ENCODE data around the gene PLAAT2.
"Not testable (repeated sequence)": the region's sequence is repeated elsewhere in the genome, so short reads cannot be mapped to it uniquely, and the experiment has no call there.

Gene PLAAT2

GRCh38 chr11:63534076-63534475 is 29.1 kb downstream of the PLAAT2 start:
- Histone ChIP-seq H3K4me3 (IDR thresholded peaks at IDR 0.05; ENCODE audit: insufficient read depth, low read depth, low read length) (no peak overlapping the region), H3K36me3 (ENCODE audit: insufficient read depth) (no peaks in the 10 kb centered on the region), H3K27me3 (ENCODE audit: insufficient read depth, low read depth) (no peaks in the 10 kb centered on the region), H2AFZ (ENCODE audit: low read depth) (peak overlapping the region; percentile 11; the same call in 1 of the 2 replicates), H3K27ac (peak overlapping the region; percentile 80), H3K4me2 (peak overlapping the region; percentile 90), H3K4me1 (ENCODE audit: low read depth, poor library complexity, severe bottlenecking) (peaks cover 88% of the 10 kb centered on the region), H3K79me2 (ENCODE audit: insufficient read depth, low read depth) (no peaks in the 10 kb centered on the region), H4K20me1 (ENCODE audit: insufficient read depth) (no peaks in the 10 kb centered on the region), H3K9ac (peak overlapping the region; percentile 48; the same call in 1 of the 2 replicates)
- TF ChIP-seq CTCF (conservative IDR thresholded peaks at IDR 0.05; ENCODE audit: low read depth, low read length), result no peak

- Histone ChIP-seq H3K4me1 (ENCODE audit: low read depth, poor library complexity, severe bottlenecking) (peaks cover 82% of the 10 kb centered on the region), H3K36me3 (ENCODE audit: insufficient read depth) (no peaks in the 10 kb centered on the region), H3K9ac (no peak overlapping the region), H3K79me2 (ENCODE audit: insufficient read depth, low read depth) (no peaks in the 10 kb centered on the region), H4K20me1 (ENCODE audit: insufficient read depth) (no peaks in the 10 kb centered on the region), H3K27me3 (ENCODE audit: insufficient read depth, low read depth) (no peaks in the 10 kb centered on the region), H2AFZ (ENCODE audit: low read depth) (0 out of 2 replicates have a peak overlapping the region, but pooled peaks have one; percentile 32), H3K4me2 (peak overlapping the region; percentile 90), H3K27ac (peak overlapping the region; percentile 80), H3K4me3 (IDR thresholded peaks at IDR 0.05; ENCODE audit: insufficient read depth, low read depth, low read length) (no peak overlapping the region)
- no peak for TF ChIP-seq CTCF (conservative IDR thresholded peaks at IDR 0.05; ENCODE audit: low read depth, low read length)
These were observed 30.2 kb downstream of the PLAAT2 start for GRCh38 chr11:63532799-63533475.

DNA sequence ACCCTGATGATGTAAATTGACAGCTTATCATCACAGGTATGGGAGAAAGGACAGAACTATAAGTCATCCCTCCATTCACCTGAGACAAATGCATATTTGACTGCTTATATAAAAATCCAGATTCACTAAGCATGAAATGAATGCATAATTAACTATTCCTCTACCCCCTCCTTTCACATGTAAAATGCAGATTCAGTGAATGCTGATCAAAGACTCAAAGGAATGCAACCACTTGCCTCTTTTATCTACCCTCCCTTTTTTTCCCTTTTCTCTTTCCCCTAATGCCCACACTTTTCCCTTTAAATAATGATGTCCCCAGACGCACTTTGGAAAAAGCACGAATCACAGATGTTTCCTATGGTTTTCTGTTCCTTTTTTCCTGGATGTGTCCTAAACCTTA is 31.1 kb downstream of the PLAAT2 start:
- H3K79me2 ChIP-seq (ENCODE audit: insufficient read depth, low read depth), result no peaks in the 10 kb centered on the region
- no peak overlapping the region for H3K9ac ChIP-seq
- H3K36me3 ChIP-seq (ENCODE audit: insufficient read depth), result no peaks in the 10 kb centered on the region
- peaks cover 74% of the 10 kb centered on the region for H3K4me1 ChIP-seq (ENCODE audit: low read depth, poor library complexity, severe bottlenecking)
- no peak overlapping the region for H2AFZ ChIP-seq (ENCODE audit: low read depth)
- TF ChIP-seq CTCF (conservative IDR thresholded peaks at IDR 0.05; ENCODE audit: low read depth, low read length), result no peak
- H3K27ac ChIP-seq, result no peak overlapping the region; the same call in 1 of the 2 replicates
- H3K27me3 ChIP-seq (ENCODE audit: insufficient read depth, low read depth), result no peaks in the 10 kb centered on the region
- H3K4me3 ChIP-seq (IDR thresholded peaks at IDR 0.05; ENCODE audit: insufficient read depth, low read depth, low read length), result no peak overlapping the region
- peak overlapping the region; percentile 90 for H3K4me2 ChIP-seq
- H4K20me1 ChIP-seq (ENCODE audit: insufficient read depth), result no peaks in the 10 kb centered on the region

DNA sequence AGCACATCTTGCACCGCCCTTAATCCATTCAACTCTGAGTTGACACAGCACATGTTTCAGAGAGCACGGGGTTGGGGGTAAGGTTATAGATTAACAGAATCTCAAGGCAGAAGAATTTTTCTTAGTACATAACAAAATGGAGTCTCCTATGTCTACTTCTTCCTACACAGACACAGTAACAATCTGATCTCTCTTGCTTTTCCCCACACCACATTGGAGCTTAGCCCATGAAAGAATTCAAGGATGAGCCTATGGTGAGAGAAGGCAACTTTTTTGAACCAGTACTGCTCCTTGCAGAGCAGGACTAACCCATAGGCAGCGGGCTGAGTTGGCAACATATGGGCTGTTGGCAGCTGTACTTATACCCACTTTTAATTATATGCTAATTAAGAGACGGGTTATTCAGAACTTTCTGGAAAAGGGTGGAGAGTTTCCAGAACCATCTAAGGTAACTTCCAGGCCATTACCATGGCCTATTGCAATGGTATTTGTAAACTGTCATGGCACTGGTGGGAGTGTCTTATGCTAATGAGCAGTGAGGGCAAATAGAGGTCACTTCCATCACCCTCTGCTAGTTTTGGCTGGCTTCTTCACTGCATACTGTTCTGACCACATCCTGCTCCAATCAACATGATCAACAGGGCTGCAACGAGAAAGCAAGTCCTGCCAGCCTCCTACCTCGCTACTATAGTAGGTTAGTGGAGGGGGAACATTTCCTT is 31.9 kb downstream of the PLAAT2 start:
- H3K79me2 ChIP-seq (ENCODE audit: insufficient read depth, low read depth); H3K27me3 ChIP-seq (ENCODE audit: insufficient read depth, low read depth); H3K9ac ChIP-seq; H2AFZ ChIP-seq (ENCODE audit: low read depth); H3K36me3 ChIP-seq (ENCODE audit: insufficient read depth); H3K4me3 ChIP-seq (IDR thresholded peaks at IDR 0.05; ENCODE audit: insufficient read depth, low read depth, low read length); H4K20me1 ChIP-seq (ENCODE audit: insufficient read depth): not testable (repeated sequence)
- H3K27ac ChIP-seq, result peak overlapping the region; percentile 20; the same call in 1 of the 2 replicates
- H3K4me1 ChIP-seq (ENCODE audit: low read depth, poor library complexity, severe bottlenecking), result peaks cover 65% of the 10 kb centered on the region
- H3K4me2 ChIP-seq, result peak overlapping the region; percentile 90

DNA sequence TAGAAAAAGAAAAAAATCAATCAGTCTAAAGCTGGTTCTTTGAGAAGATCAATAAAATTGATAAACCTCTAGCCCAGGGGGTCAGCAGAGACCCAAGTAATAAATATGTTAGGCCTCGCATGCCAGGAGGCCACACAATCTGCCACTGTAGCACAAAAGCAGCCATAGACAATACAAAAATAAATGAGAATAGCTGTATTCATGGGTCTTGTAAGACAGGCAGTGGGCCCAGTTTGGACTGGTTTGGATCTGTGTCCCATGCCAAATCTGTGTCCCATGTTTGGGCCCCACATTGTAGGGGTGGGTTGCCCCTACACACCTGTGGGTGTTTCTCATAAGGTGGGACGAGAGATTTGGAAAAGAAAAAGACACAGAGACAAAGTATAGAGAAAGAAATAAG is 33.2 kb downstream of the PLAAT2 start:
- Histone ChIP-seq H3K27ac (no peak overlapping the region), H3K4me1 (ENCODE audit: low read depth, poor library complexity, severe bottlenecking) (peaks cover 53% of the 10 kb centered on the region), H3K9ac (no peak overlapping the region), H3K27me3 (ENCODE audit: insufficient read depth, low read depth) (no peaks in the 10 kb centered on the region), H3K79me2 (ENCODE audit: insufficient read depth, low read depth) (no peaks in the 10 kb centered on the region), H2AFZ (ENCODE audit: low read depth) (no peak overlapping the region), H4K20me1 (ENCODE audit: insufficient read depth) (no peaks in the 10 kb centered on the region), H3K4me2 (no peak overlapping the region), H3K36me3 (ENCODE audit: insufficient read depth) (no peaks in the 10 kb centered on the region), H3K4me3 (IDR thresholded peaks at IDR 0.05; ENCODE audit: insufficient read depth, low read depth, low read length) (no peak overlapping the region)
- no peak for TF ChIP-seq CTCF (conservative IDR thresholded peaks at IDR 0.05; ENCODE audit: low read depth, low read length)

DNA sequence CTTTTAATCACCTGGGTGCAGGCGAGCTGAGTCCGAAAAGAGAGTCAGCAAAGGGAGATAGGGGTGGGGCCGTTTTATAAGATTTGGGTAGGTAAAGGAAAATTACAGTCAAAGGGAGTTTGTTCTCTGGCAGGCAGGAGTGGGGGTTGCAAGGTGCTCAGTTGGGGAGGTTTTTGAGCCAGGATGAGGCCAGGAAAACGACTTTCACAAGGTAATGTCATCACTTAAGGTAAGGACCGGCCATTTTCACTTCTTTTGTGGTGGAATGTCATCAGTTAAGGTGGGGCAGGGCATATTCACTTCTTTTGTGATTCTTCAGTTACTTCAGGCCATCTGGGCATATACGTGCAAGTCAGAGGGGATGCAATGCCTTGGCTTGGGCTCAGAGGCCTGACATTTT is 33.8 kb downstream of the PLAAT2 start:
- not testable (repeated sequence) for H2AFZ ChIP-seq (ENCODE audit: low read depth); H3K4me2 ChIP-seq; H4K20me1 ChIP-seq (ENCODE audit: insufficient read depth); H3K36me3 ChIP-seq (ENCODE audit: insufficient read depth); H3K9ac ChIP-seq; H3K27ac ChIP-seq; H3K27me3 ChIP-seq (ENCODE audit: insufficient read depth, low read depth); H3K79me2 ChIP-seq (ENCODE audit: insufficient read depth, low read depth); H3K4me3 ChIP-seq (IDR thresholded peaks at IDR 0.05; ENCODE audit: insufficient read depth, low read depth, low read length)
- peaks cover 46% of the 10 kb centered on the region for H3K4me1 ChIP-seq (ENCODE audit: low read depth, poor library complexity, severe bottlenecking)

All from KMS-11 (cell line).